Measurements from ENCODE around the gene FBXW2. TPM values are rescaled to one million over a fixed set of nuclear protein-coding genes. Genes with fewer than 3 reads are reported as not detected.
A peak's percentile ranks its signal among the peaks of the same experiment; 100 is the strongest.
"Not testable (repeated sequence)": the region's sequence is repeated elsewhere in the genome, so short reads cannot be mapped to it uniquely, and the experiment has no call there.

FBXW2 gene
- total and polyA plus RNA-seq, 10 donors = 8.7 to 121 (median 90.1) TPM

- peaks cover 14 to 50% (median 27%) of the 10 kb centered on the region in 6 donors for H3K4me1 ChIP-seq
- H3K36me3 ChIP-seq = peaks cover 0 to 36% (median 14%) of the 10 kb centered on the region in 6 donors
- intact Hi-C loops (cut with DNase I; ENCODE audit: low total_unique reads) = loop anchor here (5.0 to 10.0 kb wide), 2 partner anchors 178 to 301 kb away; no protein-coding TSS in a partner anchor
- H3K4me3 ChIP-seq = no peak overlapping the region
- WGBS, 5 donors = 2 to 18% (median 9%) methylated on average over 1 of the region's 1 CpG
- no peaks in the 10 kb centered on the region for H3K9me3 ChIP-seq
- DNase-seq = no peak
- no peaks in the 10 kb centered on the region for H3K27me3 ChIP-seq (replicated peaks in 1 of 7)
- TF ChIP-seq POLR2AphosphoS5 (IDR thresholded peaks at IDR 0.05) (no peak), POLR2A (IDR thresholded peaks at IDR 0.05) (no peak), CTCF (IDR thresholded peaks at IDR 0.05 in 8 of 11, conservative IDR thresholded peaks at IDR 0.05 in 3 of 11) (no peak)
- H3K27ac ChIP-seq = peak overlapping the region in 7 of 8 donors; percentile 15 to 79 (median 60)
Measured at GRCh38 chr9:120756531-120756930, 36.7 kb downstream of the FBXW2 start.

GRCh38 chr9:120755810-120756434, 37.3 kb downstream of the FBXW2 start:
- no peak for DNase-seq
- 14 to 24% (median 19%) methylated on average over 5 to 6 of the region's 6 CpGs for WGBS, 5 donors
- intact Hi-C loops (cut with DNase I; ENCODE audit: low total_unique reads) = loop anchor here (5.0 to 10.0 kb wide), 2 partner anchors 179 to 301 kb away; no protein-coding TSS in a partner anchor

GRCh38 chr9:120755044-120755443, 38.2 kb downstream of the FBXW2 start:
- Histone ChIP-seq H3K36me3 (peaks cover 0 to 21% (median 4%) of the 10 kb centered on the region in 6 donors), H3K9me3 (no peaks in the 10 kb centered on the region), H3K4me3 (no peak overlapping the region), H3K27ac (no peak overlapping the region), H3K4me1 (peaks cover 14 to 50% (median 27%) of the 10 kb centered on the region in 6 donors), H3K27me3 (replicated peaks in 1 of 7) (no peaks in the 10 kb centered on the region)
- intact Hi-C loops (cut with DNase I; ENCODE audit: low total_unique reads) = loop anchor here (5.0 to 10.0 kb wide), 2 partner anchors 180 to 302 kb away; no protein-coding TSS in a partner anchor
- no peak for DNase-seq
- TF ChIP-seq POLR2A (IDR thresholded peaks at IDR 0.05) (no peak), CTCF (IDR thresholded peaks at IDR 0.05 in 8 of 11, conservative IDR thresholded peaks at IDR 0.05 in 3 of 11) (no peak), POLR2AphosphoS5 (IDR thresholded peaks at IDR 0.05) (no peak)
- 88 to 100% (median 94%) methylated on average over 2 of the region's 2 CpGs for WGBS, 5 donors

More at GRCh38 chr9:120755810-120756434, 37.3 kb downstream of the FBXW2 start:
- no peak overlapping the region for H3K4me3 ChIP-seq
- peak overlapping the region in 5 of 8 donors; percentile 56 to 79 (median 78) for H3K27ac ChIP-seq
- H3K27me3 ChIP-seq (replicated peaks in 1 of 7) = no peaks in the 10 kb centered on the region
- H3K9me3 ChIP-seq = no peaks in the 10 kb centered on the region
- TF ChIP-seq CTCF (IDR thresholded peaks at IDR 0.05 in 8 of 11, conservative IDR thresholded peaks at IDR 0.05 in 3 of 11) (peak; percentile 82 to 97 (median 94)), POLR2AphosphoS5 (IDR thresholded peaks at IDR 0.05) (peak in 1 of 3 donors; percentile 26), POLR2A (IDR thresholded peaks at IDR 0.05) (no peak)
- H3K36me3 ChIP-seq = peaks cover 0 to 30% (median 9%) of the 10 kb centered on the region in 6 donors
- H3K4me1 ChIP-seq = peaks cover 14 to 50% (median 27%) of the 10 kb centered on the region in 6 donors

GRCh38 chr9:120750421-120750820, 42.8 kb downstream of the FBXW2 start:
- no peaks in the 10 kb centered on the region for H3K9me3 ChIP-seq
- TF ChIP-seq POLR2A (IDR thresholded peaks at IDR 0.05) = no peak
- no peak for TF ChIP-seq POLR2AphosphoS5 (IDR thresholded peaks at IDR 0.05)
- no peak for TF ChIP-seq CTCF (IDR thresholded peaks at IDR 0.05 in 8 of 11, conservative IDR thresholded peaks at IDR 0.05 in 3 of 11)
- WGBS, 5 donors = 91 to 97% (median 96%) methylated on average over 5 of the region's 5 CpGs
- no peaks in the 10 kb centered on the region for H3K36me3 ChIP-seq
- no peaks in the 10 kb centered on the region for H3K27me3 ChIP-seq (replicated peaks in 1 of 7)
- intact Hi-C loops (cut with DNase I; ENCODE audit: low total_unique reads) = loop anchor here (10.0 kb wide), 1 partner anchor 184 kb away; no protein-coding TSS in a partner anchor
- no peak overlapping the region for H3K4me3 ChIP-seq
- peaks cover 0 to 6% (median 0%) of the 10 kb centered on the region in 6 donors for H3K4me1 ChIP-seq
- H3K27ac ChIP-seq = no peak overlapping the region
- DNase-seq = no peak

GRCh38 chr9:120746366-120746765, 46.9 kb downstream of the FBXW2 start:
- DNase-seq; H3K4me3 ChIP-seq; H3K36me3 ChIP-seq; intact Hi-C loops (cut with DNase I; ENCODE audit: low total_unique reads); H3K9me3 ChIP-seq; H3K27me3 ChIP-seq (replicated peaks in 1 of 7); H3K4me1 ChIP-seq; H3K27ac ChIP-seq: not testable (repeated sequence)
- 93 to 99% (median 95%) methylated on average over 6 to 26 of the region's 26 CpGs for WGBS, 5 donors
